Thyroid gland (tissue), 4 donors: ENCODE data around the gene ITGB2. TPM values are rescaled to one million over a fixed set of nuclear protein-coding genes. Genes with fewer than 3 reads are reported as not detected.

ENCODE experiments used
- DNase-seq, 2 donors: peaks; one replicate each; pipeline ENCODE4 v3.0.0-alpha.2; 2019
- H3K27ac ChIP-seq, 3 donors: fragments of 200-600 bp; sonication (generic); 1 replicate in 2 of 3; 2 replicates in 1 of 3; pipeline ENCODE4 v1.5.1; 2016 to 2019; ENCODE audit warnings: mild to moderate bottlenecking in 1 of 3, moderate library complexity in 1 of 3
- H3K27me3 ChIP-seq: fragments of 200-600 bp; sonication (generic); one replicate; pipeline ENCODE4 v1.5.1; 2019
- H3K36me3 ChIP-seq, 2 donors: fragments of 200-600 bp; sonication (generic); one replicate each; pipeline ENCODE4 v1.5.1; 2016 to 2019
- H3K4me1 ChIP-seq, 2 donors: fragments of 200-600 bp; sonication (generic); one replicate each; pipeline ENCODE4 v1.5.1; 2017 to 2019
- H3K4me3 ChIP-seq, 3 donors: fragments of 200-600 bp; sonication (generic); replicated peaks in 1 of 3; 1 replicate in 2 of 3; 2 replicates in 1 of 3; pipeline ENCODE4 v1.5.1; 2016; ENCODE audit warnings: mild to moderate bottlenecking in 1 of 3
- H3K9me3 ChIP-seq: fragments of 200-600 bp; sonication (generic); one replicate; pipeline ENCODE4 v1.5.1; 2017
- CTCF ChIP-seq, 6 experiments: fragments of 200-600 bp in 3 of 6; fragments of 450-650 bp in 3 of 6; sonication (generic) in 3 of 6; IDR thresholded peaks; one replicate each; pipeline ENCODE4 v1.5.1; 2016 to 2019; ENCODE audit warnings: antibody characterized with exemption in 6 of 6, mild to moderate bottlenecking in 2 of 6, inconsistent platforms in 1 of 6, moderate library complexity in 1 of 6
- POLR2A ChIP-seq, 2 donors: fragments of 450-650 bp; IDR thresholded peaks; one replicate each; pipeline ENCODE4 v1.6.1; 2017; ENCODE audit warnings: antibody characterized with exemption in 2 of 2, mild to moderate bottlenecking in 2 of 2, moderate library complexity in 1 of 2
- whole genome bisulfite sequencing, 2 donors: methylation state at CpG; one replicate each; pipeline ENCODE4 v1.1.5; 2017; 5-methylcytosine and 5-hydroxymethylcytosine counted together
- intact Hi-C: fragments of 100-400 bp; cut with DNase I; formaldehyde crosslinking; loops from one replicate; pipeline ENCODE4 v1.15.1; 2023
- total RNA-seq, 4 donors: library from RNA; depleted of rRNA; stranded (reverse); fragments of >200 nt; gene quantifications; one replicate each; pipeline ENCODE4 v1.2.3, GENCODE V29; 2016

Gene ITGB2
- total RNA-seq, 4 donors from 2014 or later = 18.4 to 79.4 (median 27.5) TPM

- WGBS, 2 donors = 94 to 95% methylated on average over 18 of the region's 22 CpGs
- peaks cover 4 to 24% of the 10 kb centered on the region in 2 donors for H3K4me1 ChIP-seq
- no peak for TF ChIP-seq CTCF (IDR thresholded peaks at IDR 0.05)
- TF ChIP-seq POLR2A (IDR thresholded peaks at IDR 0.05) = no peak
- H3K4me3 ChIP-seq = no peak overlapping the region
- no peak overlapping the region for H3K27ac ChIP-seq
- DNase-seq = no peak
- intact Hi-C loops = loop anchor here (10.0 kb wide), 1 partner anchor 118 kb away; the partner anchor contains the start of gene ADARB1
- peaks cover 0 to 4% of the 10 kb centered on the region in 2 donors for H3K36me3 ChIP-seq
- no peaks in the 10 kb centered on the region for H3K27me3 ChIP-seq
- no peaks in the 10 kb centered on the region for H3K9me3 ChIP-seq
Observed at GRCh38 chr21:44957047-44957831, 36.5 kb upstream of the ITGB2 start.

- H3K27ac ChIP-seq = no peak overlapping the region
- no peak for TF ChIP-seq POLR2A (IDR thresholded peaks at IDR 0.05)
- no peak for TF ChIP-seq CTCF (IDR thresholded peaks at IDR 0.05)
- intact Hi-C loops = loop anchor here (10.0 kb wide), 1 partner anchor 118 kb away; the partner anchor contains the start of gene ADARB1
- no peaks in the 10 kb centered on the region for H3K27me3 ChIP-seq
- 92 to 95% methylated on average over 28 to 30 of the region's 35 CpGs for WGBS, 2 donors
- DNase-seq = no peak
- H3K4me1 ChIP-seq = peaks cover 0 to 19% of the 10 kb centered on the region in 2 donors
- H3K36me3 ChIP-seq = peaks cover 0 to 4% of the 10 kb centered on the region in 2 donors
- no peaks in the 10 kb centered on the region for H3K9me3 ChIP-seq
- no peak overlapping the region for H3K4me3 ChIP-seq
Observed at GRCh38 chr21:44956356-44957046, 35.8 kb upstream of the ITGB2 start.

GRCh38 chr21:44955798-44956175, 35.1 kb upstream of the ITGB2 start:
- 87 to 93% methylated on average over 16 of the region's 16 CpGs for WGBS, 2 donors
- no peak for TF ChIP-seq CTCF (IDR thresholded peaks at IDR 0.05)
- TF ChIP-seq POLR2A (IDR thresholded peaks at IDR 0.05) = no peak
- Histone ChIP-seq H3K27me3 (no peaks in the 10 kb centered on the region), H3K9me3 (no peaks in the 10 kb centered on the region), H3K4me1 (peaks cover 0 to 19% of the 10 kb centered on the region in 2 donors), H3K36me3 (peaks cover 0 to 4% of the 10 kb centered on the region in 2 donors), H3K4me3 (no peak overlapping the region), H3K27ac (no peak overlapping the region)
- intact Hi-C loops = loop anchor here (10.0 kb wide), 1 partner anchor 119 kb away; the partner anchor contains the start of gene ADARB1
- DNase-seq = no peak

GRCh38 chr21:44955141-44955797, 34.6 kb upstream of the ITGB2 start:
- H3K36me3 ChIP-seq = peaks cover 0 to 1% of the 10 kb centered on the region in 2 donors
- H3K4me1 ChIP-seq = peaks cover 0 to 19% of the 10 kb centered on the region in 2 donors
- no peak for DNase-seq
- H3K9me3 ChIP-seq = no peaks in the 10 kb centered on the region
- H3K4me3 ChIP-seq = no peak overlapping the region
- no peak overlapping the region for H3K27ac ChIP-seq
- no peak for TF ChIP-seq CTCF (IDR thresholded peaks at IDR 0.05)
- no peak for TF ChIP-seq POLR2A (IDR thresholded peaks at IDR 0.05)
- WGBS, 2 donors = 87 to 93% methylated on average over 21 of the region's 21 CpGs
- no peaks in the 10 kb centered on the region for H3K27me3 ChIP-seq
- intact Hi-C loops = loop anchor here (10.0 kb wide), 1 partner anchor 120 kb away; the partner anchor contains the start of gene ADARB1
